ENCODE results near the gene NAP1L4. TPM values are rescaled to one million over a fixed set of nuclear protein-coding genes. Genes with fewer than 3 reads are reported as not detected.

Gene NAP1L4
- total and polyA plus RNA-seq, 2 of the 4 experiments (the other 2 are of a cell fraction) = 71.5 to 80.7 TPM

Small RNA genes within 50 kb of the gene (microRNA-seq; reads per million reads assigned to microRNA genes)
- gene SNORA54 (ENCODE audit: insufficient read depth, insufficient read length) = not detected

Small RNA genes within 50 kb of the gene (small RNA-seq; reads per million reads assigned to genes)
- 0.61 to 14.5 (median 2.4) reads per million in 5 experiments for gene SNORA54

Other genes with a start within 250 kb of the NAP1L4 start
- 1.6 and 2.2 TPM in 2 replicates for gene CDKN1C, start 106.6 kb downstream of the NAP1L4 start, total RNA-seq (2012; rRNA removed)
- gene CDKN1C, start 106.6 kb downstream of the NAP1L4 start, polyA plus RNA-seq (2012; rRNA removed) = 3.0 and 3.7 TPM in 2 replicates
- gene PHLDA2, start 62.9 kb downstream of the NAP1L4 start, total RNA-seq (2012; rRNA removed) = 3.8 and 4.4 TPM in 2 replicates
- gene PHLDA2, start 62.9 kb downstream of the NAP1L4 start, polyA plus RNA-seq (2012; rRNA removed) = 89.0 and 154 TPM in 2 replicates
- 65.8 and 78.3 TPM in 2 replicates for gene CARS1, start 65.1 kb upstream of the NAP1L4 start, total RNA-seq (2012; rRNA removed)
- gene CARS1, start 65.1 kb upstream of the NAP1L4 start, polyA plus RNA-seq (2012; rRNA removed) = 62.5 and 72.7 TPM in 2 replicates
- 14.4 and 14.9 TPM in 2 replicates for gene OSBPL5, start 173.0 kb upstream of the NAP1L4 start, total RNA-seq (2012; rRNA removed)
- 22.3 and 24.1 TPM in 2 replicates for gene OSBPL5, start 173.0 kb upstream of the NAP1L4 start, polyA plus RNA-seq (2012; rRNA removed)
- not detected in 2 replicates for gene MRGPRG, start 226.5 kb upstream of the NAP1L4 start, total RNA-seq (2012; rRNA removed)
- not detected in 2 replicates for gene MRGPRG, start 226.5 kb upstream of the NAP1L4 start, polyA plus RNA-seq (2012; rRNA removed)
- gene MRGPRE, start 240.1 kb upstream of the NAP1L4 start, total RNA-seq (2012; rRNA removed) = not detected in 2 replicates
- not detected in 2 replicates for gene MRGPRE, start 240.1 kb upstream of the NAP1L4 start, polyA plus RNA-seq (2012; rRNA removed)

All from IMR-90 (cell line).